GM19324 (cell line): Measurements from ENCODE around the gene PPBP.
"Not testable (repeated sequence)": the region's sequence is repeated elsewhere in the genome, so short reads cannot be mapped to it uniquely, and the experiment has no call there.

Experiments used
- ATAC-seq: cut with Tn5 transposase; IDR thresholded peaks from one replicate; pipeline ENCODE4 v1.9.1; 2021; ENCODE audit warnings: mild to moderate bottlenecking, moderate library complexity; ENCODE audit not compliant: unreplicated experiment, low FRiP score

PPBP gene

DNA sequence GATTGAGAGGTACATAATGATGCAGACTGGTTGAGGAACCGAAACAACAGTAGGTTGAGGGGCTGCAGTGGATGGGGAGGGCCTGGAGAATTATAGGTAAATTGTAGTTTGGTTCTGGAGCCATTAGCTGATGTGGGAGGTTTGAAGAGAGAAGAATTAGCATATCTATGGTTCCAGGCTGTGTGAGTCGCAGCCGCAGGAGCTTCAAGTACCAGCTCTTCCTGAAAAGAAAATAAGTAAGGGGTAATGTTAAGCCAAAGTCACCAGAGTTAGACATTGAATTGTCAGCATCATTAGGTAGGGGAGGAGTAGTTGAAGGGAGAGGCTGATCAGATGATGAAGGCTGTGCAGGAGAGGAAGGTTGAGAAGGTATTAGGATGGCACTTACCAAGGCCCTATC lies 35.6 kb downstream of the PPBP start:
- ATAC-seq = no peak

DNA sequence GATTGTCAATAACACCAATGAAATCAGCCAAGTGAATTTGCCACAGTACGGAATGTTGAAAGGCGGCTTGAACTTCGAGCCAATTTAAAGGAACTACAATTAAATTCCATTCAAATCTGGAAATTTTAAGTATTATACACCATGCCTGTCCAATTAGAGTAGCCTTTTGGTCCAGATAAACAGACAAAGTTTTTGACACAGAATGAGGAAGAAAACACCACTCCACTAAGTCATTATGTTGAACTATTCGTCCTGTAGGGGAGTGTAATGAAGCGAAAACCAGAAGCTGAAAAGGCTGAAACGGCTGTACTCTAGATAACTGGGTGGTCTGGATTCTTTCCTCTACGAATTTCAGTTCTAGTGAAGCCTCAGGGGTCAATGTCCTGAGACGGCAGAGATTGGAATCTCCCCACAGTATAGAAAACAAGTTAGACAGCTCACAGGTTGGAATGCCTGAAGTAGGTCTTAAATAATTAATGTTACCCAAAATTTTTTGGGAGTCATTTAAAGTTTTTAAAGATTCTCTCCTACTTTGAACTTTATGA lies 37.5 kb downstream of the PPBP start:
- not testable (repeated sequence) for ATAC-seq

DNA sequence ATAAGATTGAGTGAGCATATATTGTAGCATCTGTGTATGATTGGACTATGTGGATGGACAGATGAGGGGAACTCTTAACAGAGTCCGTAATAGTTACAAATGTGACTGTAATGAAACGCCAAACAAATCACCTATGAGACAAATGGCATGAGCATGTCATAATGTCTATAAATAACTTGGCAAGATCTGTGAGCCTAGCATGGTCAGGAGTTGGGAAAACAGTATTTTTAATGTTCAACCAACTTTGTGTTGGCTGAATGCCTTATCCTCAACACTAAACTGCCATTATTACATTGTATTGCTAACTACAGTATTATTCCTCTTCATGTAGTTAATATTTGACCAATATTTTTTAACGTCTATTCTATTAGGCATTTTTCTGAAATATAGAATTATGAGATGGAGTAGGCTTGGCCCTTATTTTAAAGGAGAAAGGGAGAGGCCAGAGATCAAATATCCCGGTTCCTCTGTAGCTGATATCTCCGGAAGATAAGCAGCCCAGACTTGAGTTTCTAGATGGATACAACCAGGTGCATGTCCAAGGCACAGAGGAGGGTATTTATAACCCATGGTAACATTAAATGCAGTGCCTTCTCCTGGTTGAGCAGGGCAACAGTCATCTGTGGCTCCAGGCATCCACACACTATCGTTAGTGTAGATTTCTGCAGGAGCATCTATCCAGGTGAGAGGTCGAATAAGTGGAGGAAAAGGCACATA lies 38.8 kb downstream of the PPBP start:
- ATAC-seq = no peak

DNA sequence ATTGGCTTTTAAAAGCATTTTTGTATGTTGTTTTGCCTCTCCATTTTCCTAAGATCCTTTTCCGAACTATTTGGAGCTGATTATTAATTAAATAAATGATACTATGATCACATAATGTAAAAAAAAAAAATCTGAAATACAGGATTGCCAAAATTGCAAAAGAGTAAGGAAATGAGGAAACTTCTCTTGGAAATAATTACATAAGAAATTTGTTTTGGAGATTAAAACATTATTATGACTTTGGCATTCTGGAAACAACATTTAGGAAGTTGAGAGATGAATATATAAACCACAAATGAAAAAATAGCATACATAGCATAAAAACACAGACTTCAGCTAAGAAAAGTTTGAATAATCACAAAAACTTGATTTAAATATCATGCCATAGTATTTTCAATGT lies 39.7 kb downstream of the PPBP start:
- ATAC-seq = no peak

DNA sequence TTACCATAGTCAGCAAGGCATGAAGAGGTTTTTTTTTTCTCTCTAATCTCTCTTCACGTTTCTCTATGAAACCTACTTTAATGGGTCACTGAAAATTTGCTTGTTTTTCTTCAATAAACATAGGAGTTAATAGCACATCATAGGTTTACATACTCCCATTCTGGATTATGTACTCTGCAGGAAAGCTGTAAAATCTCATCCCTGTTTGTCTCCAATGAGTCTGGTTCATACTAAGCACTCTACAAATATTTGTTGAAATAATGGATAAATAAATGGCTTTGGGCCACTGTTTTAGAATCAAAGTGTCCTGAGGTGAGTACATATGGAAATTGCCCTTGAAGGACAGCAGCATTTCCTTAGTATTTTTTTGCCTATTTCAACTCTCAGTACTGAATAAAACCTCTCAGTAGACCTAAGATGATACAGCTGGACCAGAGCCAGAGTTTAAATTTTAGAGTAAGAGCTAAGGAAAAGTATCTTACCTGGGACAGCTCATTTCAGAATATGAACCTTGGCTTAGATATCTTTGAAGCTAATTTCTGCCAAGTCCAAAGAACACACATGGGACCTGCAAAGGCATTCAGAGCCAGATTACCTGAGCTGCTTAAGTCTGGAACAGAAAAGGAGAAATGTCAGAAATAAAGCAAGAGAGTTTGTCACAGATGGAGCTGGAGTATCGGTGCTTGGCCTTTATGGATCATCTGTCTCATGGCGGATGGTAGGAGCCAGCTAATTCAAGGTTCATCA lies 40.6 kb downstream of the PPBP start:
- no peak for ATAC-seq

DNA sequence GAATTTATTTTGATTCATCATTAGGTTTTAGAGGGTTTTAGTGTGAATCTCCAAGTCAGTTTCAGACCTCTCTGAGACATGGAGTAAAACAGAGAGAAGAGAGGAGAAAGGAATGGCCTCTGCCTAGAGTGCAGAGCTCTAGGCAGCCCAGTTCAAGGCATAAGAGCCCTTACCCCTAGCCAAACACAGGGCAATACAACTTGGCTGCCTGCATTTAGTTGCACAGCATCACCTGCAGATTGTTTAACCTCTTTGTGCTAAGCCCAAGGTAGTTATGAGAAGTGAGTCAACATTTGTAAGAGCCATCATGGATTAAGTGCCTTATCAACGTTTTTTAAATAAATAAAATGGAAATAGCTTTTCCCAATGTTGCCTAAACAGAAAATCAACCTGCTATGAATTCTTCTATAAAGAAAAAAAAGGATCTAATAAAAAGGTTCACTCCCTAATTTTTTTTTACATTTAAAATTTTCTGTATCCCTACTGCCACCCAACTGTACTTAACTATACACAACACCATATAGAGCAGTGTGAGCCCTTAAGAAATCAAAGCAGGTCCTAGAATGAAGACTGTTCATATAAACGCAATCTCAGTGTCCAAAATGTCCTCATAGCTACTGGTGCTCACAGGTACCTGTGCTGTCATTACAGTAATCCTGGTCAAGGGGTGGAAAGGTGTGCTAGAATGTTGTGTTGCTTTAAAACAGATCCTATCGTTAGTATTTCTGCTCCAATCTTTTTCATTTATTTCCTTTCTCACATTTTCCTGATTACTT lies 42.1 kb downstream of the PPBP start:
- ATAC-seq = no peak

DNA sequence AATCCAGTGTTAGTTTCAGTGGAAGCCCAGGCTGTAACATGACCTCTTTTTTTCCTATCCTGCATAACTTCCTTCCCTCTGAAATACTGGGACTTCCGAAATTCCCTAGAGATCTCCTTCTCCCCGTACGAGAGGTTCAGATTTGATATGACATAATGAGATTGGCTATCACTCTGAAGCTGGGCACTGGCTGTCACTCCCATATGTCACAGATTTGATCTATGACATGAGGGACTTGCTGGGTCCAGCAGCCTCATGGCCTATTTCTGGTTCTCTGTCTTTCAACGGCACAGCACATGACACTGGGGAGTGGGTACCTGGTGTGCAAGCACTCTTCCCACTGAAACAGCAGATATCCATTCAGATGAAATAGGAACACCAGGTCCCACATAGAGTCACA lies 42.9 kb downstream of the PPBP start:
- no peak for ATAC-seq

DNA sequence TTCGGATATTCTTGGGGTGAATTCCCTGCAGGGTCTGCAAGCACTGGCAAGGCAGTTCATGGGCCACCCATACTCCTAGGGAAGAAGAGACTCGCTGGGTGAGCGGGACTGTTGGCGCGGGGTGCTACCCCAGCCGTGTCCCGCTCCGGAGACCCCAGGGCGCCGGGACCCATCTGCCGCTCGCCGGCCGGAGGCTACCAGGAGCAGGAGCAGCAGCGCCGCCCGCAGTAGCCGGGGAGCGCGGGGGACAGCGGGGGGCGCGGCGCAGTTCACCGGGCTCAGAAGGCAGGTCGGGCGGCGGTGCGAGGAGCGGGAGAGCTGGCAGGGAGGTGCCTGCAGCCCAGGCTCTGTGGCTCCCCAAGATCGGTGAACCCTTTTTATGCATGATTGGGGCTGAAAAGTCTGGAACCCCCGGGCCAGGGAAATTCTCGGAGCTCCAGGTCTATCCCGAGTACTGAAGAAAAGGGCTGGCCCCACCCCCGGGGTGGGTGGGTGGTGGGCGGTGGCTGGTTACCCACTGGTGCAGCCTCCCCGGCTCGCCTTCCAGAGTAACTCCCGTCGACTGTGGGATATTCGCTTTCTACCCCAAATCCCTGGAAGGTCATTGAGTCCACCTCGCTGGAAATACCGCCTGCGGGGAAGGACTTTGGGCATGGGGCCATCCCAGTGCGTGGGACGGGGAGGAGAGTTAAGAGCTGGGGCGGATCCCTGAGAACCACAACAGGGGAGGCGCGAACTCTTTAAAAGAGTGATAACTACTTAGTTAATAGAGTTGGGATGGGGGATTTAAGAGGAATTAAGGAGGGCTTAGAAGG lies 43.7 kb downstream of the PPBP start:
- no peak for ATAC-seq

DNA sequence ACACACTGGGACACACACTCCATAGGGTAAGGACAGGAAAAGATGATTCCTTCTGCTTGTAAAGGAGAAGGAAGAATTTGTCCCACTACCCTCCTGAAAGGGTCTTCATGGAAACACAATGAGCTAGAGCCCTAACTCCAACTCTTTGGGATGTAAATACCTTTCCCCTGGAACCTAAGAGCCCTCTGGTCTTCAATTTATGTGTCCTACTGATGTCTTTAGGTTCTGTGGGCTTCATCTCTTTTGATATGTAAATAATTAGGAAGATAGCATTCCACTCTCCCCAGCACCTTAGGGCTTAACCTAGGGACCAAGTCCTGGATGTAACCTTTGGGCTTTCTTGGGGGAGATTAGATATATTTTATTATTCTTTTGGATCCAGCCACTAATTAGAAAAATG lies 44.4 kb downstream of the PPBP start:
- ATAC-seq = no peak

DNA sequence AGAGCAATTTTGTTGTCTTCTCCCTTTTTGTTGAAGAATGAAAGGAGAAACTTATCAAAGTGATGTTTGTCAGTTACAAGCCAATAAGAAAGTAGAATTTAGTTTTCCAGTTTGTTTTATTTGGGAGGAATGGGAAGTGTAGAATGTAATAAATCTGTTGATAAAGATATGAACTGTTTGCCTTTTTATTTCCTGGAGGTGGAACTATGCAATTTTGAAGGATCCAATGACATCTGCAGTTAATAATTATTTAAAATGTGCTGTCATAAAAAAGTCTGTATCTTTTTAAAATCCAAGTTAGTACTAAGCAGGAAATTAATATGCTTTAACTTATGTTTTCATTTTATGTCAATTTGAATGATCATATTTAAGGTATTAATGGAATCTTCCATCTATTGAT lies 51.0 kb downstream of the PPBP start:
- ATAC-seq = no peak
